OCI-LY7 (cell line): ENCODE results near the gene MYOCD.

Experiments used
- CTCF ChIP-seq: fragments of 200-600 bp; sonication (generic); conservative IDR thresholded peaks from 2 replicates; pipeline ENCODE4 v1.5.1; 2014; ENCODE audit warnings: mild to moderate bottlenecking, antibody characterized with exemption, low read length, moderate library complexity, mixed read lengths
- EZH2phosphoT487 ChIP-seq: fragments of 200-600 bp; sonication (generic); IDR thresholded peaks from 2 replicates; pipeline ENCODE4 v1.6.1; 2018; ENCODE audit warnings: low read depth, borderline replicate concordance, mild to moderate bottlenecking, mixed run types, antibody characterized with exemption, low read length, moderate library complexity, mixed read lengths

- TF ChIP-seq CTCF, result no peak
- TF ChIP-seq EZH2phosphoT487, result no peak
Observed at GRCh38 chr17:12632785-12633184, 32.9 kb upstream of the MYOCD start.
